Parathyroid adenoma (tissue), 2 donors: ENCODE measurements around the gene PRSS22.

Source experiments
- H2AFZ ChIP-seq: fragments of 300-600 bp; sonication (generic); one replicate; pipeline ENCODE4 v1.7.0; 2017; ENCODE audit warnings: antibody characterized with exemption, mild to moderate bottlenecking
- H3K27ac ChIP-seq: fragments of 300-600 bp; sonication (generic); one replicate; pipeline ENCODE4 v1.7.0; 2017
- H3K27me3 ChIP-seq: fragments of 300-600 bp; sonication (generic); one replicate; pipeline ENCODE4 v1.7.0; 2017; ENCODE audit warnings: low read length; ENCODE audit not compliant: control insufficient read depth, insufficient read depth
- H3K36me3 ChIP-seq: fragments of 300-600 bp; sonication (generic); one replicate; pipeline ENCODE4 v1.7.0; 2017; ENCODE audit warnings: low read length; ENCODE audit not compliant: control insufficient read depth, insufficient read depth
- H3K4me1 ChIP-seq: fragments of 300-600 bp; sonication (generic); one replicate; pipeline ENCODE4 v1.7.0; 2017; ENCODE audit warnings: control low read depth
- H3K4me2 ChIP-seq: fragments of 300-600 bp; sonication (generic); one replicate; pipeline ENCODE4 v1.7.0; 2017; ENCODE audit warnings: low read length
- H3K4me3 ChIP-seq: fragments of 300-600 bp; sonication (generic); one replicate; pipeline ENCODE4 v1.7.0; 2017; ENCODE audit warnings: low read depth, low read length
- H3K79me2 ChIP-seq: fragments of 300-600 bp; sonication (generic); one replicate; pipeline ENCODE4 v1.7.0; 2017; ENCODE audit warnings: control low read depth
- H3K9ac ChIP-seq: fragments of 300-600 bp; sonication (generic); one replicate; pipeline ENCODE4 v1.7.0; 2017; ENCODE audit warnings: mild to moderate bottlenecking
- H3K9me3 ChIP-seq: fragments of 300-600 bp; sonication (generic); one replicate; pipeline ENCODE4 v1.7.0; 2017; ENCODE audit warnings: low read length; ENCODE audit not compliant: control insufficient read depth
- CTCF ChIP-seq: fragments of 300-600 bp; sonication (generic); IDR thresholded peaks from one replicate; pipeline ENCODE4 v1.7.0; 2017; ENCODE audit warnings: antibody characterized with exemption, mild to moderate bottlenecking
- donor health status: primary hyperparathyroidism.

PRSS22 gene

GRCh38 chr16:2848933-2849725 lies 8.8 kb downstream of the PRSS22 start:
- no peak overlapping the region for H3K9ac ChIP-seq
- no peak for TF ChIP-seq CTCF
- H2AFZ ChIP-seq: no peak overlapping the region
- no peaks in the 10 kb centered on the region for H3K79me2 ChIP-seq
- H3K27ac ChIP-seq: no peak overlapping the region
- H3K27me3 ChIP-seq: no peaks in the 10 kb centered on the region
- no peak overlapping the region for H3K4me2 ChIP-seq
- H3K9me3 ChIP-seq: no peaks in the 10 kb centered on the region
- no peaks in the 10 kb centered on the region for H3K4me1 ChIP-seq
- no peak overlapping the region for H3K4me3 ChIP-seq
- H3K36me3 ChIP-seq: no peaks in the 10 kb centered on the region

DNA sequence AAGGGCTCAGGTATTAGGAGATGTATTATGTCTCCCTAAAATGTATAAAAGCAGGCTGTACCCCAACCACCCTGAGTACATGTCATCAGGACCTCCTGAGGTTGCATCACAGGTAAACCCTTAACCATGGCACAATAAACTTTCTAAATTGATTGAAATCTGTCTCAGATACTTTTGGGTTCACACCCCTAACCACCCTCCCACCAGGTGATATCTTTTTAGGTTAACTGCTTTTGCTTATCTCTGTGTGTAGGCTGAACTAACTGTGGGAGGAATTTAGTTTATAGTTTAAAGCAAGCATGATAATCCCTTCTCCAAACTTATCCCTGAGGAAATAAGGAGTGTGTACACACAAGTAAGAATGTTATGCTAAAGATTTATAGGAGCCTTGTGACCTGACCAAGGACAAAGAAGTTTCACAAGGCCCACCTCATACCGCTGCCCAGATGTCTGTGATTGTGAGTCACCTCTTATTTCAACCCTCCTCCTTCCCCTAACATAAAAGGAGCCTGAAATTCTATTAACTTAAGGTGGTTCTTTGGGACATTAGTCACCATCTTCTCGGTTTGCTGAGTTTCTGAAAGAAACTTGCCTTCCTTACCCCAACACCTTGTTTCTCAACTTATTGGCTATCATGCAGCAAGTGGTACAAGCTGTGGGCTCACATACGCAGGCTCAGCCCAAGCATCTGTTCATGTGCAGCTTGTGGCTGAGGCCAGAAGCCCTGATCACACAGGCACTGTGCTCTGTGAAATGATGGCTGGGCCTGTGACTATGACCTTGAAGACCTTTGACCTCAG lies 11.3 kb downstream of the PRSS22 start:
- no peak overlapping the region for H3K4me3 ChIP-seq
- H3K9ac ChIP-seq: no peak overlapping the region
- no peak for TF ChIP-seq CTCF
- no peak overlapping the region for H2AFZ ChIP-seq
- H3K79me2 ChIP-seq: no peaks in the 10 kb centered on the region
- H3K4me1 ChIP-seq: peaks cover 4% of the 10 kb centered on the region
- H3K27ac ChIP-seq: no peak overlapping the region
- H3K9me3 ChIP-seq: no peaks in the 10 kb centered on the region
- H3K27me3 ChIP-seq: no peaks in the 10 kb centered on the region
- H3K4me2 ChIP-seq: no peak overlapping the region
- no peaks in the 10 kb centered on the region for H3K36me3 ChIP-seq

GRCh38 chr16:2845116-2845515 lies 12.9 kb downstream of the PRSS22 start:
- no peaks in the 10 kb centered on the region for H3K9me3 ChIP-seq
- TF ChIP-seq CTCF: no peak
- peaks cover 4% of the 10 kb centered on the region for H3K4me1 ChIP-seq
- no peak overlapping the region for H3K4me2 ChIP-seq
- H2AFZ ChIP-seq: no peak overlapping the region
- no peaks in the 10 kb centered on the region for H3K79me2 ChIP-seq
- no peaks in the 10 kb centered on the region for H3K27me3 ChIP-seq
- no peak overlapping the region for H3K4me3 ChIP-seq
- no peak overlapping the region for H3K27ac ChIP-seq
- H3K9ac ChIP-seq: no peak overlapping the region
- no peaks in the 10 kb centered on the region for H3K36me3 ChIP-seq

DNA sequence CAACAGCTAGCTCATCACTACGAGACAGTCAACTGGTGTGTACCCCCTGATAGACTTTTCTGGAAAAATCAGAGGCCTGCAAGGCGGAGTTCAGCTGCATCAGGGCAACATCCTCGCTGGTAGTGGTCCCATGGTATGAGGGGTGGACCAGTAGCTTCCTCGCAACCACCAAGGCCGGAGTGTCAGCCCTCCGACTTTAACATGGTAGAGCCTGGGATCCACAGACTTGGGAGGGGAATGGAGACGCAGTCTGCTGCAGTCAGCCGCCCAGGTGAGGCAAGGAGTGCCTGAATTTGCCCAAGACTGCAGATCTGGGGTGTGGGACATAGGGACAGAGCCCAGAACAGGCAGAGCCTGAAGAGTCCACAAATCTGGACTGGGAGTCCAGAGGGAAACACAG lies 14.4 kb downstream of the PRSS22 start:
- Histone ChIP-seq H3K36me3 (no peaks in the 10 kb centered on the region), H3K27ac (no peak overlapping the region), H3K9me3 (no peaks in the 10 kb centered on the region), H2AFZ (no peak overlapping the region), H3K4me3 (no peak overlapping the region), H3K4me1 (peaks cover 4% of the 10 kb centered on the region), H3K27me3 (no peaks in the 10 kb centered on the region), H3K4me2 (no peak overlapping the region), H3K79me2 (no peaks in the 10 kb centered on the region), H3K9ac (no peak overlapping the region)
- no peak for TF ChIP-seq CTCF
